Fibroblast of mammary gland (primary cell): ENCODE results near the gene SH3PXD2B.

Experiments
- DNase-seq: peaks from one replicate; pipeline ENCODE4 v3.0.0-alpha.2; 2010; ENCODE audit warnings: low read depth
- H3K4me3 ChIP-seq: 2 replicates; pipeline ENCODE4 v1.5.1; 2011; ENCODE audit warnings: low read depth, mild to moderate bottlenecking, low read length, moderate library complexity; ENCODE audit not compliant: control insufficient read depth
- TF ChIP-seq, protein P1 (sequence below): conservative IDR thresholded peaks from 2 replicates; pipeline ENCODE4 v1.5.1; 2011; ENCODE audit warnings: low read depth, low read length, inconsistent platforms; ENCODE audit not compliant: control insufficient read depth, insufficient read depth

The SH3PXD2B gene

DNA sequence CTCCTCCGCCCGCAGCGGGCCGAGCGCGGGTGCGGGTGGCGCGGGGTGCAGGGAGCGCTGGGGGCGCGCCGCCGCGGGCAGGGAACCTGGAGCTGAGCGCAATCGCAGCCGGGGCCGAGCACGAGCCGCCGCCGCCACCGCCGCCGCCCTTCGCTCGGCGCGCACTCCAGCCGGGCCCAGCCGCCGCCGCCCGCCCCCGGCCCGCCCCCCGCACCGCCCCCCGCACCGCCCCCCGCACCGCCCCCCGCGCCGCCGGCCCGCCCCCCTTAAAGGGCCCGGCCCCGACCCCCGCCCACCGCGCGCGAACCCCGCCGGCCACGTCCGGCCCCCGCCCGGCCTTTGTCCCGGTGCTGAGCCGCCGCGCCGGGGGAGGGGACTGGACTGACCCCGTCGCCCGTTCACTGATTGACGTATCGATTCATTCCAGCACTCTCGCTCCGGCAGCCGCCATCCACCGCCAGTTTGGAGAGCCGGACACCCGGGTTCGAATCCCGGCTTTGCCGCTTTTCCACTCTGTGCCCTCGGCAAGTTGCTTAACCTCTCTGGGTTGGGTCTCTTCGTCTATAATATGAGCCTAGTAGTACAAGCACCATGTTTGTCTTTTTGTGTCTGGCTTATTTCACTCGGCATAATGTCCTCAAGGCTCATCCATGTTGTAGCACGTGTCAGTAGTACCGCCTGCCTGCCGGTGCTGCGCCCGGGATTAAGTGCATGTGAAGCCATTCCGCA, at the start of gene SH3PXD2B:
TSS of gene SH3PXD2B (minus strand) at position 168 of the 729 bp plus-strand sequence. CDS start 173 bp downstream, outside the sequence.
- peak; percentile 74 for DNase-seq
- peak within 1 kb of the TSS; percentile 96 for H3K4me3 ChIP-seq
- TF ChIP-seq, protein P1, sequence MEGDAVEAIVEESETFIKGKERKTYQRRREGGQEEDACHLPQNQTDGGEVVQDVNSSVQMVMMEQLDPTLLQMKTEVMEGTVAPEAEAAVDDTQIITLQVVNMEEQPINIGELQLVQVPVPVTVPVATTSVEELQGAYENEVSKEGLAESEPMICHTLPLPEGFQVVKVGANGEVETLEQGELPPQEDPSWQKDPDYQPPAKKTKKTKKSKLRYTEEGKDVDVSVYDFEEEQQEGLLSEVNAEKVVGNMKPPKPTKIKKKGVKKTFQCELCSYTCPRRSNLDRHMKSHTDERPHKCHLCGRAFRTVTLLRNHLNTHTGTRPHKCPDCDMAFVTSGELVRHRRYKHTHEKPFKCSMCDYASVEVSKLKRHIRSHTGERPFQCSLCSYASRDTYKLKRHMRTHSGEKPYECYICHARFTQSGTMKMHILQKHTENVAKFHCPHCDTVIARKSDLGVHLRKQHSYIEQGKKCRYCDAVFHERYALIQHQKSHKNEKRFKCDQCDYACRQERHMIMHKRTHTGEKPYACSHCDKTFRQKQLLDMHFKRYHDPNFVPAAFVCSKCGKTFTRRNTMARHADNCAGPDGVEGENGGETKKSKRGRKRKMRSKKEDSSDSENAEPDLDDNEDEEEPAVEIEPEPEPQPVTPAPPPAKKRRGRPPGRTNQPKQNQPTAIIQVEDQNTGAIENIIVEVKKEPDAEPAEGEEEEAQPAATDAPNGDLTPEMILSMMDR = no peak

DNA sequence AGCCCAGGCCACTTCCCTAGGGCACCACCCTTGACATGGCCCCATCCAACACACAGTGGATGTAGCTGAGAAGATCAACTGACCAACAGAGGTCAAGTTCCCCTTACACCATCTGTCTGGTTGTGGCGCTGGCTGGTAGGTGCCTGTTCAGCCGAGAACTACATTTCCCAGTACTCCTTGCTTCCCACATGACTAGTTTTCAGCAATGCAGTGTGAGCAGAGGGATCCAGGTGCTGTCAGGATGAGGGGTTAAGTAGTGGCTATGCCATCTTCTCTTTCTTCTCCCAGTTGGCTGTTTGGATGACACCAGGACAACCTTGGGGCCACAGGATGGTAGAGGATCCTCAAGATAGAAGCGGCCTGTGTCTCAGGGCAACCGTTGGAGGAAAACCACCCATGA, 48.6 kb upstream of the SH3PXD2B start:
- DNase-seq = peak; percentile 6
- H3K4me3 ChIP-seq = no peak overlapping the region
- TF ChIP-seq, protein P1 = no peak

DNA sequence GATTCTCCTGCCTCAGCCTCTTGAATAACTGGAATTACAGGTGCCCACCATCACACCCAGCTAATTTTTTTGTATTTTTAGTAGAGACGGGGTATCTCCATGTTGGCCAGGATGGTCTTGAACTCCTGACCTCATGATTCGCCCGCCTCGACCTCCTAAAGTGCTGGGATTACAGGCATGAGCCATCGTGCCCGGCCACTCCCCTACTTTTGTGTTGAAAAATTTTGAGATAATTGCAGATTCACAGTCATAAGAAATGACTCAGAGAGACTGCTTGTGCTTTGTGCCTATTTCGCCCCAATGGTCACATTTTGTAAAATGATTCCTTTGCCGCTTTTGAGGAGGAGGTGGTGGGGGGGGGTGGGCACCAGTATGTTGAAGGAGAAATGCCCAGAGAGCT, 48.1 kb upstream of the SH3PXD2B start:
- DNase-seq = no peak
- TF ChIP-seq, protein P1 = no peak
- H3K4me3 ChIP-seq = no peak overlapping the region

DNA sequence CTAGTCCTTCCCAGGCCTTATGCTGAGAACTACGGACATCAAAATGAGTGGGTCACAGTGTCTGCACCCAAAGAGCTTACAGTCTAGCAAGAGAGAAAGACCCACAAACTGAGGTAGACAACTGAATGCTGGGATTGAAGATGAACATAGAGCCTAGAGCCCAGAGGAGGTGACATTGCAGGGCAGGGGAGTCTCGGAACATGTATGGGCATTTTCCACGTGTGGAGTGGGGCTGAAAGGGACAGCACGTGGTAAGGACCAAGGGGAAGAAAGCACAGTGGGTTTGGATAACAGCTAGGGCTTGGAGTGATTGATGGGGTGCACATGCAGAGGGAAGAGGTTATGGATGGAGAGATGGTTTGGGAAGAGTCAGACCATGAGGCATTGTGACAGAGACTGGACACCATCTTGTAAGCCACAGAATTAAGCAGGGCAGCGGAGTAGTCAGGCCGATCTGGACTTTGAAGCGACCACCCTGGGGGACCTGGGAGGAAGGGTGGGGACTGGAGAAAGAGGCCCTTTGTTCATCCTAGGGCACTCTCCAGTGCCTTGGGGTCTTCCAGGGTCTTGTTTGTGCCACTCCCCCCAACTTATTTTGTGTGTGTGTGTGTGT, 47.5 kb upstream of the SH3PXD2B start:
- no peak overlapping the region for H3K4me3 ChIP-seq
- TF ChIP-seq, protein P1 = no peak
- DNase-seq = no peak

DNA sequence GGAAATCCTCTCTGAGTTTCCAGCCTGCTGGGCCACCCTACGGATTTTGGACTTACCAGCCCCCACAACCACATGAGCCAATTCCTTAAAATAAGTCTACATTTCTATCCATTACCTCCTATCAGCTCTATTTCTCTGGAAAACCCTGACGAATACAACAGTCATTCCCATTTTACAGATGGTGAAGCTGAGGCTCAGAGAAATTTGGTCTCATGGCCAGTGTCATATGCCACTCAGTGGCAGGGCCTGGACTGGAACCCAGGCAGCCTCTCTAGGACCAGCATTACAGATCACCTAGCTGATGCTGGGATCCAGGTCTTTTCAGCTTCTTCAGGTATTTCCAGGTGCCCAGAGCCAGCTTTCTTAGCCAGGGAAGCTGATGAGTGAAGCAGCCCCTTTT, 45.0 kb upstream of the SH3PXD2B start:
- TF ChIP-seq, protein P1 = no peak
- DNase-seq = no peak
- H3K4me3 ChIP-seq = no peak overlapping the region

DNA sequence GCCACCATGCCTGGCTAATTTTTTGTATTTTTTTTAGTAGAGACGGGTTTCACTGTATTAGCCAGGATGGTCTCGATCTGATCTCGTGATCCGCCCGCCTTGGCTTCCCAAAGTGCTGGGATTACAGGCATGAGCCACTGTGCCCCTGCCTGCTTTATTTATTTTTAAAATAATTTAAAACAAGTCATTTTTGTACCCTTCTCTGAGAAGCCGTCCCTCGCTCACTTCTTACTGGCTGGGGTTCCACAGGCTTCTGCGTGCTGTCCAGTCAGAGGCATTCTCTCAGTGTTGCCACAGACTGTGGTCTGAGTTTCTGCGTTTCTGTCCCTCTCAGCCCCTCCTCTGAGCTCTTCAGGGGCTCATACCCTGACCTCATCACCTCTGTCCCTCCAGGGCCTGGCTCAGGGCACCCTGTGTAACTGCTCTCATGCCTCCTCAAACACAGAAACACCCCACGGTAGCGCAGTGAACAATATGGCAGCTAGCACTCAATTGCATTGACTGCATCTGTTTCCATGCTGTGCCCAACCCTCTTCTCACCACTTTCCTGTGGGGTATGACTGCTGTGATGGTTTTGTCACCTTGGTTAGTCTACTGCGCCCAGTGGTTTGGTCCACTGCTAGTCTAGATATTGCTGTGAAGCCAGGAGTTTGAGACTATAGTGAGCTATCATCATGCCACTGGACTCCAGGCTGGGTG, 44.3 kb upstream of the SH3PXD2B start:
- no peak overlapping the region for H3K4me3 ChIP-seq
- DNase-seq = no peak
- TF ChIP-seq, protein P1 = no peak
